ENCODE data around the gene EXT2.

The EXT2 gene

DNA sequence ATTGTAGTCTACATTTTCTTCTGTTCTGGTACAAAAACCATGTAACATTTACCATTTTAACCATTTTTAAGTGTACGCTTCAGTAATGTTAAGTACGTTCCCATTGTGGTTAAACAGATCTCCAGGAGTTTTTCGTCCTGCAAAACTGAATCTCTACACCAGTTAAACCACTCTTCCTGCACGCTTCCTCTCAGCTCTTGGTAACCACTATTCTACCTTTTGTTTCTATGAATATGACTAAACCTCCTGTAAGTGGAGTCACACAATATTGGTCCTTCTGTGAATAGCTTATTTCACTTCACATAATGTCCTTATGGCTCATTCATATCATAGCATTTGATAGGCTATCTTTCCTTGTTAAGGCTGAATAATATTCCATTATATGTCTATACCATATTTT lies 7.1 kb upstream of the EXT2 start:
- FAIRE-seq, result no peak

DNA sequence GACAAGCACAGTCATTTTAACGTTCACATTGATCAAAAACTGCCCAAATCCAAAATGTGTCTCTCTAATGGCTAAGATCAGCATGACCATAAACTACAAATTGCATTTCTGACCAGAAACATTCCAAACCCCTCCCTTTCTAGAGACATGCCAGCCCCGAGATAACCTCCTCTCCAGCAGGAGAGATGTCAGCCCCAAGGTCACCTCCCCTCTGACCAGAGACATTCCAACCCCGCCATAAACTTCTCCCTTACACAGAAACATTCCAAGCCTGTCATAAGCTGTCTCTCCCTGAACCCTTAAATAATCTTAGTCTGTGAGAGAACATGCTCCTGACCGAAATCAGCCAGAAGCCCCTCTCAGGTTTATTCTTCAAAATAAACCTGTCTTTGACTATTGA lies 6.6 kb upstream of the EXT2 start:
- no peak for FAIRE-seq

DNA sequence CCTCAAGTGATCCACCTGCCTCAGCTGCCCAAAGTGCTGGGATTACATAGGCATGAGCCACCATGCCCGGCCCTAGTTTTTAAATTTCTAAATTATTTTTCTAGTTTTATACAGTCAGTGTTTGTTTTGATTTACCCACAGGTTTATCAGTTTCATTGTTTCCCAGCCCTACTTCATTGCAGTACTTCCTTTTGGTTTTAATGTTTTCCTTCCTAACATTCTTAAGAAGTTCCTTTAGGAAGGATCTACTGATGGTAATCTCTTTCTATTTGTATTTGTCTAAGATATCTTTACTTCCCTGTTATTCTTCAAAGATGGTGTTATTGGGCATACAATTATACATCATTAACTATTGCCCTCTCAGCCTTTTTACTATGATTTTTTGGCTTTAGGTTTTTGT lies 4.9 kb upstream of the EXT2 start:
- FAIRE-seq, result no peak

- FAIRE-seq, result no peak
Observed at GRCh38 chr11:44094260-44094868, 1.1 kb upstream of the EXT2 start.

- no peak for FAIRE-seq
Observed at GRCh38 chr11:44096360-44097185, 1.1 kb downstream of the EXT2 start.

GRCh38 chr11:44097821-44098220 lies 2.3 kb downstream of the EXT2 start:
- FAIRE-seq, result no peak

DNA sequence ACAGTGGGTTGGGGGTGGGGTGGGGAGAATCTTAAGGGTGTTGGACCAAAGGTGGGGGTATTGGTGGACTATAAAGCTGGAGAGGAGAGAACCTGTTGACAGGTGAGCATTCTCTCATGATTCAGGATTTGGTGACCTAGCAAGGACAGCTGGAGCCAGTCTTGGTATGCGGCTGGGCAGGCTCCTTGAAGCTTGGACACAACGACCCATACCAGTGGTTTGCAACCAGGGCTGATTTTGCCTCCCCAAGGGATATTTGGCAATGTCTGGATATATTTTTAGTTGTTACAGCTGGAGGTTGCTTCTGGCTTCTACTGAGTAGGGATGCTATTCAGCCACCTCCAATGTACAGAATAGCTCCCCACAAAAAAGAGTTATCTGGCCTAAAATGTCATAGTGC lies 5.6 kb downstream of the EXT2 start:
- no peak for FAIRE-seq

- FAIRE-seq, result no peak
Observed at GRCh38 chr11:44104481-44105294, 9.2 kb downstream of the EXT2 start.

DNA sequence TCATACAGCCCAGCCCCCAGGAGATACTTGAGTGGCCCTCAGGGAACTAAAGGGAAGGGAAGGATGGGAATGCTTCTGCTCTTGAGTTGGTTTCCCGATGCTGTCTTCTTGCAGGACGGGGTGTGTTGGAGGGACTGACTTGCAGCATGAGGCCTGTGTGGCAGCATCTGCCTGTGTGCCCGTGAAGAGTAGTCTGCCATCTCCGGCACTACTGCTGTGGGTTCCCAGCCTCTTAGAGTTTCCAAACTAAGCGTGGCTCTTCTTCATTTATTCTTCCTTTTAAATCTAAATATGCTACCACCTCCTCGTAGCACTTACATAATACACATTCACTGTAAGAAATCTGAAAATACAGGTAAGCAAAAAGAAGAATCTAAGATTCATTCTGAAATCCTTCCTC lies 12.8 kb downstream of the EXT2 start:
- no peak for FAIRE-seq

DNA sequence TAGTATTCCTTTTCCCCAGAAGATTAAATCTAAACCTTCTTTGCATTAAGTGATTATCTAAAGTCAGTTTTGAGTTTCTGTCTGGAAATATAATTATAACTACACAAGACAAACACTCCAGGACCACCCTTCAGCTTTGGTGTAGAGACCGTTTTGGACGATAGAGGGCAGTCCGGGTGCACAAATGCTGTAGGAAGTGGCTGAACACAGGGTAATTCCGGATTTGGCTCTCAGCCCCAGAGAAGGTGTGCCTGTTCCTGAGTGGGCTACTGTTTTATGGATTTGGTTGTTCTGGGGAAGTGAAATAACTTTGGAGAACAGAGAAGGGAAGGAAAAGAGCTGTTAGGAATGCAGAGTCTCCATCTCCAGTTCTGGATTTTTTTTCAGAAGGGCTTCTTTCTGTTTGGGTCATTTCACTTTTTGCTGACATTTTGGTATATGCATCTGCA lies 14.8 kb downstream of the EXT2 start:
- FAIRE-seq, result no peak

DNA sequence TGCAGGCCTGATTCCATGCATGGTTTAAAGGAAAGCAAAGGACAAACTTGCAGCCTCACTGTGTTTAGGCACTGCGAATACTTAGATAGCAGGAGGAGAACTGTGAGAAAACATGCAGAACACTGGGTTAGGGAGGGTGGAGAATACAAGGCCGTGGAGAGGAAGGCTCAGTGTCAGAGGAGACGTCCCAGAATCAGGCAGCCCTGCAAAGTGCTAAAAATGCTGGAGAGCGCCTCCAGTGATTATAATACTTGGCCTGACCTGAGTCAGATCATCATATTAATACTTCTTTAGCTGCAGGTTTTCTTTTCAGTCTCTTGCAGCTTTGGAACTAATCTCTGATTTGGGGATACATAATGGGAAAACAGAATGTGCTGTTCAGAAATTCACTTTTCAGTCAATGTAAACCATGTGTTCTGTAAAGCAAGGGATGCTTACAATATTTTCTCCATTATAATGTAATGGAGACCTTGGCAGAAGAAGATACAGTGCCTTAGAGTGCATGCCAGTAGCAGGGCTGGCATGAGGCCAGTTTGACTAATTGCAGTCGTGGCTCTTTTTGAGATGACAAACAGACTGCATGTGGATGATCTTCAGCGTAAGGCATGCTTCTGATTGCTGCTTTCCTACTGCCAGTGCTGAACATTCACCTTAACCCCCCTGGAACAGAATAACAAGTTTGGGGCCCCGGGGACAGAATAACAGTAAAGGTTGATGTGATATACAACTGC lies 16.8 kb downstream of the EXT2 start:
- FAIRE-seq, result no peak

- no peak for FAIRE-seq
Observed at GRCh38 chr11:44113018-44113417, 17.5 kb downstream of the EXT2 start.

- no peak for FAIRE-seq
Observed at GRCh38 chr11:44113572-44113971, 18.1 kb downstream of the EXT2 start.

DNA sequence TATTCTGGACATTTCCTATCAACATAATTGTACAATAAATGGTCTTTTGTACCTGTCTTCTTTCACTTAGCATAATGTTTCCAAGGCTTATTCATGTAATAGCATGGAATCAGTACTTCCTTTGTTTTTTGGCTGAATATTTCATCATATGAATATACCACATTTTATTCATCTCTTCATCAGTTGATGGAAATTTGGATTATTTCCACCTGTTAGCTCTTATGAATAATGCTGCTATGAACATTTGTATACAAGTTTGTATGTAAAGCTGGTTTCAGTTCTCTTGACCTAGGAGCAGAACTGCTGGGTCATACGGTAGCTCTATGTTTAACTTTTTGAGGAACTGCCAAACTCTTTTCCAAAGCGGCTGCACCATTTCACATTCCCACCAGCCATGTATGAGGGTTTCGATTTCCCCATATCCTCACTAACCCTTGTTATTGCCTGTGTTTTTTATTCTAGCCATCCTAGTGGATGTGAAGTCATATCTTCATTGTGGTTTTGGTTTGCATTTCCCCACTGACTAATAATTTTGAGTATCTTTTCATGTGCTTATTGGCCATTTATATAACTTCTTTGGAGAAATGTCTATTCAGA lies 20.9 kb downstream of the EXT2 start:
- no peak for FAIRE-seq

- no peak for FAIRE-seq
Observed at GRCh38 chr11:44120169-44120568, 24.7 kb downstream of the EXT2 start.

GRCh38 chr11:44125598-44125997 lies 30.1 kb downstream of the EXT2 start:
- no peak for FAIRE-seq

DNA sequence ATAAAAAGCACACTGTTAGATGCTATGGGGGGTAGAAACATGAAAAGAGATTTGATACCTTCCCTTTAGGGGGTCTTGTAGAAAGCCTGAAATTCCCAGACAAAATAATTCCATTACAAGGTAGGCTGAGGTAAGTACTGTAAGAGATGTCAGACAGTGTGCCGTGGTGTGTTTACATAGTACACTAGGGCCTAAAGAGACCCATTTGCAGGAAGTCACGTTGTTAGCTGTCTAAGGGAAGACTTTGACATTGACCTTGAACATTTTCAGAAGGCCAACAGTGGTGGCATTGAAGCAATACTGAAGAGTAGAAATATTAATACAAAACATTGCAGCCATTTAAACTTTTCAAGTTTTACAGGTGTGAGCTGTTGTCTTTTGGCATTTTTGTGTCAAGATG lies 30.8 kb downstream of the EXT2 start:
- FAIRE-seq, result no peak

DNA sequence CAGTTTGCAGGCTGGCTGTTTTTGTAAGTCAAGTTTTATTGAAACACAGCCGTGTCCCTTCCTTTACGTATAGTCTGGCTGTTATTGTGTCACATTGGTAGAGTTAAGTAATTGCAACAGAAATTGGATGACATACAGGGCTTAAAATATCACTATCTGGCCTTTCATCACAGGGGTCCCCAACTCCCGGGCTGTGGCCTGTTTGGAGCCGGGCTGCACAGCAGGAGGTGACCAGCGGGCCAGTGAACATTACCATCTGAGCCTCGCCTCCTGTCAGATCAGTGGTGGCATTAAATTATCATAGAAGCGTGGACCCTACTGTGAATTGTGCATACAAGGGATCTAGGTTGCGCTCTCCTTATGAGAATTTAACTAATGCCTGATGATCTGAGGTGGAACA lies 31.7 kb downstream of the EXT2 start:
- no peak for FAIRE-seq

- FAIRE-seq, result no peak
Observed at GRCh38 chr11:44128729-44129128, 33.3 kb downstream of the EXT2 start.

- no peak for FAIRE-seq
Observed at GRCh38 chr11:44130751-44131150, 35.3 kb downstream of the EXT2 start.

- FAIRE-seq, result no peak
Observed at GRCh38 chr11:44133335-44133946, 38.0 kb downstream of the EXT2 start.

GRCh38 chr11:44134625-44135024 lies 39.1 kb downstream of the EXT2 start:
- FAIRE-seq, result no peak

All from colon (tissue), 2 donors.